HPDE6-E6E7 (cell line): Measurements from ENCODE around the gene DNAH3.
"Not testable (repeated sequence)": the region's sequence is repeated elsewhere in the genome, so short reads cannot be mapped to it uniquely, and the experiment has no call there.

Source experiments
- DNase-seq: peaks from one replicate; pipeline ENCODE4 v3.0.0; 2011; ENCODE audit warnings: missing footprints; ENCODE audit errors: extremely low spot score

DNAH3 gene

DNA sequence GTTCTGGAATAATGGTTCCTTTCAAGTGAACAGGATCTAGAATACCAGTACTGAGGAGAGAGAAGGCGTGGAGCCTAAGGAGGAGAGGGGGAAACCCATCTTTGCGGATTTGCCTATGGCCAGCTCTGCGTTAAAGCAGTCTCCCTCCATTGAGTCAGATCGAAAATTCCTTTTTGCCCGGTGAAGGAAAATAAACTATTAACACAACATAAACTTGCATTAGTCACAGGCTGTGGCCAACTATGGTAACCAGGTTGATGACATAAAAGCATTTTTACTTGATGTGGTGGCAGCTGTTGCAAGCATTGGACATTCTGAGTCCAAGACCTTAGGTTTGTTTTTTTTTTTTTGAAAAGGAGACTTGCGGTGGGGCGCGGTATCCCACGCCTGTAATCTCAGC is 16.7 kb upstream of the DNAH3 start:
- DNase-seq: no peak

DNA sequence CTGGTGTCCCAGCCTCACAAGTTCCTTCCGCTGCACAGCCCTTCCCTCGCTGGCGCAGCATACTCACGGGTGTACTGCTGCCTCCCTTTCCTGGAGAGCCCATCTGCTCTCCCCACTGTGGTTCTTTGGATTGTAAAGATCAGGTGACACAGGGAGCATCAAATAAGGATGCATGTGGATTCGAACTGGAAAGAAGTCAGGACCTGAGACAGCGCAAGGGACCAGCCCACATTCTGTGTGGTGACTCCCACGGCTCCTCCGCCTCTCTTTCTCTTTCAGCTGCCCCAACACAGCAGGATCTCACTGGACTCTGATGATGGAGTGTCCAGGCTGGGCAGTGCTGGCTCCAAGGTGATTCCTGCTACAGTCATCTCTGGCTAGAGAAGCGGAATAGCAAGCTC is 15.9 kb upstream of the DNAH3 start:
- no peak for DNase-seq

DNA sequence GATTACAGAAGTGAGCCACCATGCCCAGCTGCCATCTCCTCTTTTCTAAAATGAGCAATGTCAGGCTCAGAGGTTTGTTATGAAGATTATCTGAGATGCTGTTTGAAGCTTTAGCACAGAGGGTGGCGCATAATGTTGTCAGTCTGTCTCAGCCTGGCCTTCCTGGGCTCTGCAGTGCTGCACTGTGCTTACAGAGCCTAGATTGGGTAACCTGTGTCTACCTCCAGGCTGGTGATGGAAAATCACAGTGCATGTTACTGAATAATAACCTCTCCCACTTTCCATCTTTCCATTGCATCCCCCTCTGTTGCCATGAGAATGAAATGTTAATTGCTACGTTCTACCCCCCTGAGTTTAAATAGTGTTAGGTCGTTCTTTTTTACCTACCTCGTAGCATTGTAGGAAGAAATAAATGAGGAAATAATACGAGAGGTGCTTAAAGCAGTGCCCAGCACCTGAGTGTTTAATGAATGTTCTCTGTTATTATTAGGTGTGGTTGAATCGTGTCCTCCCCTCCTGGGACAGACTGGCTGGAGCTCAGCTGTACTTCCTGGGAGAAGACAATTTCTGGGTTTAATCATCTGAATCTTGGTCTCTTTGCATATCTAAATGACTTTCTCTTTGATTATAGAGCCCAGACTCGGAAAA is 14.0 kb upstream of the DNAH3 start:
- no peak for DNase-seq

DNA sequence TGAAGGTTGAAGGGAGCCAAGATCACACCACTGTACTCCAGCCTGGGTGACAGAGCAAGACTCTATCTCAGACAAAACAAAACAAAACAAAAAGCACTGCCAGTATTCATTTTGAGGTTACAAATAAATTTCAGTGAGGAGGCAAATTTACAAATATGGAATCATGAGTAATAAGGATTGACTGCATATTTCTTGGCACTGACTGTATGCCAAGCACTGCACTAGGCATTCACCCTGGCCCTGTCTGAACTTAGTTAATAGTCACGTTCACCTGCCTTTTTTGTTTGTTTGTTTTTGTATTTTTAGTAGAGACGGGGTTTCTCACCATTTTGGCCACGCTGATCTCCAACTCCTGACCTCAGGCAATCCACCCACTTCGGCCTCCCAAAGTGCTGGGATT is 12.9 kb upstream of the DNAH3 start:
- DNase-seq: no peak

DNA sequence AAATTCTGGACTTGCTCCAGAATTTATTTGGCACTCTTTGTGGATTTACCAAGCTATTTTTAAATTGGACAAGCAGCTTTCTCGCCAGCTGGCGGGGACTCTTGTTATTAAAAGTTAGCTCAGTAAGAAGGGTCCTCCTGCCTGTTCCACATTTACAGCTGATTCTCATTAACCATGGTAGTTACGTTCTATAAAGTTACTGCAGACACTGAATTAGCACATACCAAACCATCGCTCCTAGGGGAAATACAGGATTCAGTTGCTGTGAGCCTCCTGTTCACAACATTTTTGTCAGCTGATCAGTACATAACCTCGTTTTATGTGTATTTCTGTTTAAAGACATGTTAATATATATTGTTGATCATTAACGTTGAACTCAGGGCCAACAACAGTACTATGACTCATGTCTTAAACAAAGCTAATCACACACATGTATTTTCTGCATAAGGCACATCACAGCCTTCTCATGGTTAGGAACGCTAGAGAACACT is 12.1 kb upstream of the DNAH3 start:
- DNase-seq: no peak

DNA sequence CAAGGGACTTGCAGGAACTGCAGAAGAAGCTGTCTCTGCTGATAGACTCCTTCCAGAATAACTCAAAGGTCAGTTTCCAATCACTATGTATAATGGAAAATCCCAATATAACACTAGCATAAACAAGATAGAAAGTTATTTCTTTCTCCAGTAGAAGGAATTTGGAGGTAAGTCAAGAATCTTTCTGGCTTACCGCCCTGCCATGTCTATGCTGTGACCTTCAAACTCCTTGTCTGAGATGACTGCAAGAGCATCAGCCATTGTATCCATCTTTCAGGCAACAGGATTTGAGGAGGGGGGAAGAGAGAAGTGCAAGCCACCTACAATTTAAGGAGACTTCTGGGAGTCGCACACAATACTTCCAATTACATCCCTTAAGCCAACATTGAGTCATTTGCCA is 10.6 kb upstream of the DNAH3 start:
- DNase-seq: no peak

DNA sequence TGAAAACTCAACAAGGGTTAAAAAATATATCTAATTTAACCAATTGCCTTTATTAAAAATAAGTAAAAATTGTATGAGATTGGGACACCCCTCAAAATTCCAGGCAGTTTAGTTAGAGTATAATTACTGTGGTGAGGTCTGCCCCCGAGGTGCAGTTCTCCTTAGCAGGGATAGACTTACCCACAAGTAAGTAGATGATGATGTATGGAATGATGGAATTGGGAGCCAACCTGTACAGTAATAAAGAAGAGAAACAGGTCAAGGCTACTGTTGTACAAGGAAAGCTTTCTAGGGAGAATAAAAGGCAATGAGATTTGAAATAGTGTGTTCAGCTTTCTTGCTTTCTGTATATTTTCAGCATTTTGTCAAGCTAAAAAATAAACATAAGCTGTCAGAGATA is 9.6 kb upstream of the DNAH3 start:
- no peak for DNase-seq

DNA sequence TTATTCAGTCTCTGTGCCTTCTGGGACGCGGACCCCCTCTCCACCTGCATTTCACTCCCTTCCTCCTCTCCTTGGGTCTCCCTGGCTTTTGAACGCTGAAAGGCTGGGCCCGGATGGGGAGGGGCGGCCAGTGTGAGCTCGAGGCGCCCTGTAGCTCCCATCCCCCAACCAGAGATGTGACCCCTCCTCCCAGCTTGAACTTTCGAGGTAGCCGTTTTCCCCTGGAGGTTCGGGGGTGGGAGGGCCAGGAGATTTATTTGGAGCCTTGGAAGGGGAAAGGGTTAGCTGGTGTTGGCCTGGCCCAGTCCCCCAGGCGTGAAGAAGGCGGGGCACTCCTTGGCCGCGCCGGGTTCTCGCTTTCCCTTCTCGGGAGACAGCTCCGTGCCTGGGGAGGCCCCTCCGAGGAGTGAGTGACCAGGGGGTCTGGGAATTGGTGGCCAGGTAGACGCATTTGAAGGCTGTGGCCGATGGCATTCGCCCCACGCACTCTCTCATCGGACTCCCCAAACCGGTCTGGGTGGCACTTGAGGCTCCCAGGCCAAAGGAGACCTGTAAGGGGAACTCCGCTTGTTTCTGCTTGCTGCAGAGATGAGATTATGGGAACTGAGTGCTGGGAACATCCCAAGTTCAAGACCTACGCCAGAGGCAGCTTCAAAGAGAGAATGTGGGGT is 8.8 kb upstream of the DNAH3 start:
- DNase-seq: peak; percentile 58

DNA sequence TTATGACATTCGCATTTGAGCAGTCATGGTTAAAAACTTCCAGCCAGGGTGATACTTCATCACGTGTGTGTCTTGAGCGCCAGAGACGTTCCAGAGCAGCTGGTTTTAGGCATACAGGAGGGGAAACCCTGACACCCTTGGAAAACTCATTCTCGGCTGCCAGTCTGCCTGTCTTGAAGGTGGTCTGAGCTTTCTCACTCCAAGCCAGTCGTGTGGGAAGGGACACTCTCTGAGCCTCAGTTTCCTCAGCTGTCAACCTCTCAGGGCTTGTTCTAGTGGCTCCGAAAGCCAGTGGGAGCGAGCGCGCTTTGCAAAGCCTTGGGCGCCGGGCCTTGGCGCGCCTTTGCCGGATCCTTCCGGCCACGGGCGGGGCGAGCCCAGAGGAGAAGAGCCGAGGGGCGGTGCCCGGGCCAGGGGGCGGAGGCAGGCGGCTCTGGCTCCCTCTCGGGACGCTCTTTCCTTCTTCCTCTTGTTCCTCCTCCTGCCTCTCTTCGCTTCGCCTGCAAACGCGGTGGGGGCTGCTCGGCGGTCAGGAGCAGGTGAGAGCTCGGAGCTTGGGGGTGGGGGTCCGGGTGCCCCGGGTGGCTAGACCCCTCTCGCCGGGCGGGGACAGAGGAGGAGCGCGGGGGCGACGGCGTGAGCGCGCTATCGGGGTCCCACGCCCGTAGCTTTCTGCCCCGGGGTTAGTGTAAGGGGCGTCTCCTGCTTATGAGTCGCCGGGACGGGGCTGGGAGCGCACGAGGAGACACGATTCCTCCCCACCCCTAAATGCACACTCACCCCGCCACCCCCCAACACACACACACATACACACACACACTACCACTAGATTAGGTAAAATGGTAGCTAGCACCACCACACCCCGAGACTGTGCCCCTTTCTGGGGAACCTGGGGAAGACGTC is 7.8 kb upstream of the DNAH3 start, which contains the start of gene LDAF1:
LDAF1 (plus strand) TSS at position 467 of the 903 bp plus-strand sequence. CDS start 2,509 bp downstream, outside the sequence.
- DNase-seq: peak; percentile 83

DNA sequence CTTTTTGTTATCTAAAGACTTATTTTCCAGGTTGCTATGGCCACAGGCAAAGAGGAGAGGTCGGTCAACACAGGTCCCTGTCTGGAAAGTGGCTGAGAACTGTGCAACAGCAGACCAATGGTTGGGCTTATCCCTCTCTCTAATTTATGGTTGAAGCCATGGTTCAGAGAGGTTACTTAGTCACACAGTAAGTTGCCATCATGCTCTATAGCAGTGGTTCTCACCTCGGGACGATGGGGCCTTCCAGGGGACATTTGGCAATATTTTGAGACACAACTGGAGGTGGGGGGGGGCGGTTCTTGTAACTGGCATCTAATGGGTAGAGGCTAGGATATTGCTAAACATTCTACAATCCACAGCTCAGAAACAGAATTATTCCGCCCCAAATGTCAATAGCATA is 7.0 kb upstream of the DNAH3 start:
- no peak for DNase-seq

DNA sequence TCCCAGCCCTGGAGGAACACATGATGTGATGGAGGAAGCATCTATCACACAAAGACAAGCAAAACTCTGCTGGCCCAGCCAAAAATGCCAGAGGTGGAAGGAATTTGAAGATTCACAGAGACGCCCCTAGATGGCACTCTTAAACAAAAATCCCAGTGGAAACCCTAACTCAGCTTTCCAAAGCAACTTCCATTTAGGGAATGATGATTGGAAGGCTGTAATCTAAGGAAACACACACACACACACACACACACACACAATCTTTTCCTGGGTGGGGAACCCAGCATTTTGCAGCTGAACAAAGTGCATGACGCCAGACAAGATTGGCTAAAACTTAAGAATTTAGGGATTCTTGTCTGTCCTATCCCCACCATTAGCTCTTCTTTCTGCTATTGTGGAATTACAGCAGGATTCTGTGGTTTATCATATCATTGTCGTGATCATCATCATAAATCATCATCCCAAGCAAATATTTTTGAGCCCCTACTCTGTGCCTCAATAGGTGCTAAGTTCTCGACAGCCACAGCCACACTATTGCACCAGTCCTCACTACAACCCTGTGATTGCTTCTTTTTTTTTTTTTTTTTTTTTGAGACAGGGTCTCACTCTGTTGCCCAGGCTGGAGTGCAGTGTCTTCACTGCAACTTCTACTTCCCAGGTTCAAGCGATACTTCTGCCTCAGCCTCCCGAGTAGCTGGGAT is 6.3 kb upstream of the DNAH3 start:
- DNase-seq: peak; percentile 63

DNA sequence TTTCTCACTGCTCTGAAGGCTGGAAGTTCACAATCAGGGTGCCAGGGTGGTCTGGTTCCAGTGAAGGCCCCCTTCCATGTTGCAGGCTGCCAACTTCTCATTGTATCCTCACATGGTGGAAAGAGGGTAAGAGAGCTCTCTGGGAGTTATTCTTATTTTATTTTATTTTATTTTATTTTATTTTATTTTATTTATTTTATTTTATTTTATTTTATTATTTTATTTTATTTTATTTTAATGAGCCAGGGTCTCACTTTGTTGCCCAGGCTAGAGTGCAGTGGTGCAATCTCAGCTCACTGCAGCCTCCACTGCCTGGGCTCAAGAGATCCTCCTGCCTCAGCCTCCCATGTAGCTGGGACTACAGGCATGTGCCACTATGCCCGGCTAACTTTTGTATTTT is 5.4 kb upstream of the DNAH3 start:
- DNase-seq: not testable (repeated sequence)

DNA sequence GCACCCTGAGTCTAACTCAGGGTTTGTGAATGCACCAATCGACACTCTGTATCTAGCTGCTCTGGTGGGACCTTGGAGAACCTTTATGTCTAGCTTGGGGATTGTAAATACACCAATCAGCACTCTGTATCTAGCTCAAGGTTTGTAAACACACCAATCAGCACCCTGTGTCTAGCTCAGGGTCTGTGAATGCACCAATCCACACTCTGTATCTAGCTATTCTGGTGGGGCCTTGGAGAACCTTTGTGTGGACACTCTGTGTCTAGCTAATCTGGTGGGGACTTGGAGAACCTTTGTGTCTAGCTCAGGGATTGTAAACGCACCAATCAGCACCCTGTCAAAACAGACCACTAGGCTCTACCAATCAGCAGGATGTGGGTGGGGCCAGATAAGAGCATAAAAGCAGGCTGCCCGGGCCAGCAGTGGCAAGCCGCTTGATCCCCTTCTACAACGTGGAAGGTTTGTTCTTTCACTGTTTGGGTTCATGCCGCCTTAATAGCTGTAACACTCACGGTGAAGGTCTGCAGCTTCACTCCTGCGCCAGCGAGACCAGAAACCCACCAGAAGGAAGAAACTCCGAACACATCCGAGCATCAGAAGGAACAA is 2.6 kb upstream of the DNAH3 start:
- DNase-seq: not testable (repeated sequence)

DNA sequence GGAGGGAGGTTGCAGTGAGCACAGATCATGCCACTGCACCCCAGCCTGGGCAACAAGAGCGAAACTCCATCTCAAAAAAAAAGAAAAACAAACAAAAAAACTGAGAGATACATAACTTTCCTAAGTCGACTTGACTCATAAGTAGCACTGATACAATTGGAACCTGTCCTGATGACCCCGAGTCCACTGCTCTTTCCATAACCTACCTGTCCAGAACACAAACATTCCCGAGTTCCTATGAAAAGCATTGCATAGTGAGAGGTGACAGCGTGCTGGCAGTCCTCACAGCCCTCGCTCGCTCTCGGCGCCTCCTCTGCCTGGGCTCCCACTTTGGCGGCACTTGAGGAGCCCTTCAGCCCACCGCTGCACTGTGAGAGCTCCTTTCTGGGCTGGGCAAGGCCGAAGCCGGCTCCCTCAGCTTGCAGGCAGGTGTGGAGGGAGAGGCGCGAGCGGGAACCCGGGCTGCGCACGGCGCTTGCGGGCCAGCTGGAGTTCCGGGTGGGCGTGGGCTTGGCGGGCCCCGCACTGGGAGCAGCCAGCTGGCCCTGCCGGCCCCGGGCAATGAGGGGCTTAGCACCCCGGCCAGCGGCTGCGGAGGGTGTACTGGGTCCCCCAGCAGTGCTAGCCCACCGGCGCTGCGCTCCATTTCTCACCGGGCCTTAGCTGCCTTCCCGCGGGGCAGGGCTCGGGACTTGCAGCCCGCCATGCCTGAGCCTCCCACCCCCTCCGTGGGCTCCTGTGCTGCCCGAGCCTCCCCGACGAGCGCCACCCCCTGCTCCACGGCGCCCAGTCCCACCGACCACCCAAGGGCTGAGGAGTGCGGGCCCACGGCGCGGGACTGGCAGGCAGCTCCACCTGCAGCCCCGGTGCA is 1.7 kb upstream of the DNAH3 start:
- DNase-seq: not testable (repeated sequence)

DNA sequence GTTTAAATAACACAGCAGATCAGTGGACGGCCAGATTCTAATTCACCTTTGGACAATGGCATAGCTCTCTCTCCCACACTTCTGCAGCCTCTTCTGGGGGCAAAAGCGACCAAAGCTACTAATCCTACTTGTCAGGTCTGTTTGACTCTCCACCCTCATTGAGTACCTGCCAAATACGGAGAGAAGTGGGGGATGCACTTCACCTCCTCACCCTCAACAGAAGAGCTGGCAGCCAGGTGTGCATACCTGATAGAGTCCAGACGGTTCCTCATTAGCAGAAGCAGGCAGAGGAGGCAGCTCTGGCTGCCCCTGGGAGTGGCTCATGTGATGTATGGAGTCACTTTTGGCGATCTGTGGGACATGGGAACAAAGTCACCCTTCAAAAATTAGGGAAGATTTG is 4.9 kb downstream of the DNAH3 start:
- DNase-seq: no peak

DNA sequence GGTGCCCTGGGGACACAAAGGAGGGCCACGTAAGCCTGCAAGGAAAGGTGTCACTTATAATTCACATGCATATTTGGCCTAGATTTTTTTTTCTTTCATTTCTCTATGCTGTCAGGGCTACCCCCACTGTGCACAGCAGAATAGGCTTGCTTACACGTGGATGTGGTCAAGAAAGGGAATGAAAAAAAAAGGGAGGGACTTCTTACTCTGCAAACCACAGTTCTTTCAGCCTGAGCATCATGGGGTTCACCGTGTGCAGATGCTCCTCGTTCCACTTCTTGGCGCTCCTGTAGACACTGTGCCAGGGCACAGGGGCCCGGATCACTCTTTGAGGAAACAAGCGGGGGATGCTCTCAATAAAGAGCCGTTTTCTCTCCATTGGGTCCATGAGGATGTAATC is 16.6 kb downstream of the DNAH3 start:
- no peak for DNase-seq

DNA sequence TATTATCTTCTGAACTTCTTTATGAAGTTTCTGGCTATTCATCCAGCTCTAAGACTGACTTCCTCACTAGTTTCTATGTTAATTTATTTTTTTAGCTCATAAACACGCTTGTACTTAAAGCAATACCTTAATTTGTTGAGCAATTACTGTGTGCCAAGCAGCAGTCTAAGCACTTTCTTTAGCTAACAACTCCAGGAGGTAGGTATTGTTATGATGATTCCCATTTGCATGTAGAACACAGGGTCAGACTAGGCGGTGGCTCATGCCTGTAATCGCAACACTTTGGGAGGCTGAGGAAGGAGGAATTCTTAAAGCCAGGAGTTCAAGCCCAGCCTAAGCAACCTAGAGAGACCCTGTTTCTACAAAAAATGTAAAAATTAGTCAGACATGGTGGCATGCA is 19.8 kb downstream of the DNAH3 start:
- DNase-seq: no peak

DNA sequence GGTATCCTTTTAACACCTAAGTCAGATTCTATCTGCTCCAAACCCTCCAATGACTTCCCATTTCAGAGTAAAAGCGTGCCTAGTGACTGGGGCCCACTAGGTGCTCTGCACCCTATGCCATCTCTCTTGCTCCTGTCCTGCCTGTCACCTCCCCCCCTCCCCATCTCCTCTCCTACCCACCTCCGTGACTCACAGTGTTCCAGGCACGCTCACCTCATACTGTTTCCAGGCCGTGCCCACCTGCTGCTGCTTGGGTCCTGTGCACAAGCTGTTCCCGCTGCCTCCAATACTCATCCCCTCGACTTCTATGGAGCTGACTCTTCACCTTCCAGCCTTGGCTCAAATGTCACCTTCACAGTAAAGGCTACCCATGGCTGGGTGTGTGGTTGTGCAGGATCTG is 21.7 kb downstream of the DNAH3 start:
- no peak for DNase-seq

DNA sequence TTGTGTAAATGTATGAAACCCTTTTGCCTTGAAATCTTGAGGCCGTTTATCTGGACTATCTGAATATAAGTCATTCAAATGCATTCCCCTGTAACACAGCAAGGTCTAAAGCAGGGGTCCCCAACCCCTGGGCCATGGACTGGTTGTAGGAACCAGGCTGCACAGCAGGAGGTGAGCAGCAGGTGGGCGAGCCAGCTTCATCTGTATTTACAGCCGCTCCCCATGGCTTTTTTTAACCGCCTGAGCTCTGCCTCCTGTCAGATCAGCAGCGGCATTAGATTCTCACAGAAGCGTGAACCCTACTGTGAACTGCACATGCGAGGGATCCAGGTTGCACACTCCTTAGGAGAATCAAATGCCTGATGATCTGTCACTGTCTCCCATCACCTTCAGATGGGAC is 24.1 kb downstream of the DNAH3 start:
- no peak for DNase-seq

DNA sequence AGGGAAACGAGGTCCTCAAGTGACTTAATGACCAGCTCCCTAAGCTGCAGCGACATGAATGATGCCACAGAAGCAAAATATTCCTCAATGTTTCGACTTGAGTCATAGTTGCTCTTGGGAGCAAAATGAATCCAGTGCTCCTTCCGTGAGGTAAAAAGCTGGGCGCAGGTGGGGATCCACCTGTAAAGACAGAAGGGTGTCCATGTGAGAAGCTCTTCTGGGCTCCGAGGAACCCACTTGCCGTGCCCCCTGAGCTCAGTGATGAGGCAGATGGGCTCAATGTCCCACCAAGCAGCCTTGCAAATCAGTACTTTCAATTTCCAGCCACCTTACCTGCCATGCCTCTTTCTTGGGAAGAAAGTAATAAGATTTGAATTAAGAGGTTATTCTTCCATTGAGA is 25.5 kb downstream of the DNAH3 start:
- DNase-seq: no peak
